Panc1 (cell line): ENCODE measurements around the gene DNER. TPM values are rescaled to one million over a fixed set of nuclear protein-coding genes. Genes with fewer than 3 reads are reported as not detected.

Experiments
- ATAC-seq: fragments of 200-7000 bp; cut with Tn5 transposase; 2 replicates; pipeline ENCODE4 v1.9.1; 2020; ENCODE audit warnings: mild to moderate bottlenecking, moderate library complexity
- BruUV-seq: library from RNA; stranded (reverse); fragments of 400-500 nt; replicated peaks from 2 replicates; lab custom pipeline; 2021; lab: Mats Ljungman, UMichigan
- CTCF ChIA-PET: fragments of 300-600 bp; sonication (Branson Sonifier 250); formaldehyde crosslinking; loops from one replicate; lab custom pipeline; 2022; ENCODE audit warnings: antibody characterized with exemption; lab: Charles Lee
- POLR2A ChIA-PET: fragments of 300-600 bp; sonication (Branson Sonifier 250); formaldehyde crosslinking; loops from one replicate; lab custom pipeline; 2022; ENCODE audit warnings: antibody characterized with exemption; lab: Charles Lee
- DNase-seq: peaks from one replicate; pipeline ENCODE4 v3.0.0-alpha.2; 2010; ENCODE audit warnings: low read depth, low spot score
- H3K27ac ChIP-seq: 2 replicates; pipeline ENCODE4 v1.5.1; 2011; ENCODE audit warnings: mild to moderate bottlenecking, low read length, inconsistent platforms
- H3K27me3 ChIP-seq: fragments of 200-500 bp; sonication (Bioruptor generic); 2 replicates; pipeline ENCODE4 v1.6.0; 2014; ENCODE audit warnings: low read length, inconsistent platforms; ENCODE audit not compliant: control insufficient read depth, insufficient read depth
- H3K36me3 ChIP-seq: fragments of 200-500 bp; sonication (Bioruptor generic); 2 replicates; pipeline ENCODE4 v1.5.1; 2014; ENCODE audit warnings: inconsistent platforms, mild to moderate bottlenecking, low read length, moderate library complexity; ENCODE audit not compliant: control insufficient read depth, insufficient read depth
- H3K4me1 ChIP-seq: 2 replicates; pipeline ENCODE4 v1.5.1; 2011; ENCODE audit warnings: inconsistent platforms, mild to moderate bottlenecking, low read length, moderate library complexity; ENCODE audit not compliant: control insufficient read depth, insufficient read depth
- H3K4me3 ChIP-seq, 2 experiments: 2 replicates each; pipeline ENCODE4 v1.5.1; 2011 to 2012; ENCODE audit warnings: low read depth in 2 of 2, low read length in 2 of 2, mild to moderate bottlenecking in 2 of 2, inconsistent platforms in 1 of 2, moderate library complexity in 1 of 2
- H3K9me3 ChIP-seq: fragments of 200-500 bp; sonication (Bioruptor generic); 2 replicates; pipeline ENCODE4 v1.5.1; 2014; ENCODE audit warnings: low read depth, mild to moderate bottlenecking, inconsistent platforms, low read length, moderate library complexity; ENCODE audit not compliant: control insufficient read depth, insufficient read depth
- POLR2AphosphoS5 ChIP-seq: IDR thresholded peaks from 2 replicates; pipeline ENCODE4 v1.6.1; 2012; ENCODE audit warnings: mild to moderate bottlenecking, low read depth, low read length, moderate library complexity
- SIN3A ChIP-seq: IDR thresholded peaks from 2 replicates; pipeline ENCODE4 v1.6.1; 2012; ENCODE audit warnings: low read depth, mild to moderate bottlenecking, low read length, moderate library complexity, borderline replicate concordance; ENCODE audit not compliant: insufficient read depth
- TCF7L2 ChIP-seq: IDR thresholded peaks from 2 replicates; pipeline ENCODE4 v1.6.1; 2011; ENCODE audit warnings: mild to moderate bottlenecking, low read depth, low read length, inconsistent platforms
- in situ Hi-C: cut with HindIII; loops from 2 replicates; pipeline ENCODE4 v1.10.0; 2016; ENCODE audit warnings: low sequenced_read_pairs, low pct_unique_long_range_greater_than_20kb
- intact Hi-C: fragments of 100-400 bp; cut with micrococcal nuclease; formaldehyde crosslinking; loops from one replicate; pipeline ENCODE4 v1.10.0; 2022; ENCODE audit not compliant: unreplicated experiment
- total RNA-seq: library from RNA; stranded (reverse); gene quantifications from one replicate; pipeline ENCODE4 v1.2.1, GENCODE V29; 2021; ENCODE audit not compliant: unreplicated experiment
- TF ChIP-seq, protein P1 (sequence below), 2 experiments: IDR thresholded peaks; 2 replicates each; pipeline ENCODE4 v1.6.1; 2011 to 2012; ENCODE audit warnings: low read depth in 2 of 2, control low read depth in 1 of 2, low read length in 1 of 2, mild to moderate bottlenecking in 1 of 2, moderate library complexity in 1 of 2; ENCODE audit not compliant: insufficient read depth in 1 of 2
- TF ChIP-seq, protein P2 (sequence below): fragments of 450-650 bp; IDR thresholded peaks from 2 replicates; pipeline ENCODE4 v1.5.1; 2017; ENCODE audit warnings: mild to moderate bottlenecking

The DNER gene
- total RNA-seq, 1 experiment from 2014 or later, result 0.31 TPM

DNA sequence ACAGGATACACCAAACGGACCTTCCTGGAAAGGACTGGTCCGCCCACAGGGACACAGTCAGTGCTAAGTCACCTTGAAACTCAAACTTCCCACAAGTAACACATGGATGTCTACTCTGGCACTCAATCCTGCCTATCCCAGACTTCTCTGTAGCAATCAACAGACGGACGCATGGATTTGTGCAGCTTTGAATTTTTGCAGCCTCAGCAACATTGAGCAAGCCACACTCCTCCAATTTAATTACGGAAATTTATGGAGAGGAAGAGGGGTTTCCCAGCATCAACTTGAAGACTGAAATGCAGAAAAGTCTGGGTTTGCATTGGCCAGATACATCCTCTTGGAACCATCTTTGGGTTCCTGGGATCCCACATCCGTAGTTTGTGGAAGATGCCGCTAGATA is 26.2 kb downstream of the DNER start:
- 0 out of 2 replicates have a peak, but pooled peaks cover 2% of the 10 kb centered on the region for H3K27me3 ChIP-seq
- no peak overlapping the region for H3K4me3 ChIP-seq
- no peaks in the 10 kb centered on the region for H3K36me3 ChIP-seq
- H3K27ac ChIP-seq, result no peak overlapping the region
- intact Hi-C loops (no loop called here), in situ Hi-C loops (no loop called here)
- DNase-seq (no peak), ATAC-seq (no peak)
- TF ChIP-seq, protein P1, sequence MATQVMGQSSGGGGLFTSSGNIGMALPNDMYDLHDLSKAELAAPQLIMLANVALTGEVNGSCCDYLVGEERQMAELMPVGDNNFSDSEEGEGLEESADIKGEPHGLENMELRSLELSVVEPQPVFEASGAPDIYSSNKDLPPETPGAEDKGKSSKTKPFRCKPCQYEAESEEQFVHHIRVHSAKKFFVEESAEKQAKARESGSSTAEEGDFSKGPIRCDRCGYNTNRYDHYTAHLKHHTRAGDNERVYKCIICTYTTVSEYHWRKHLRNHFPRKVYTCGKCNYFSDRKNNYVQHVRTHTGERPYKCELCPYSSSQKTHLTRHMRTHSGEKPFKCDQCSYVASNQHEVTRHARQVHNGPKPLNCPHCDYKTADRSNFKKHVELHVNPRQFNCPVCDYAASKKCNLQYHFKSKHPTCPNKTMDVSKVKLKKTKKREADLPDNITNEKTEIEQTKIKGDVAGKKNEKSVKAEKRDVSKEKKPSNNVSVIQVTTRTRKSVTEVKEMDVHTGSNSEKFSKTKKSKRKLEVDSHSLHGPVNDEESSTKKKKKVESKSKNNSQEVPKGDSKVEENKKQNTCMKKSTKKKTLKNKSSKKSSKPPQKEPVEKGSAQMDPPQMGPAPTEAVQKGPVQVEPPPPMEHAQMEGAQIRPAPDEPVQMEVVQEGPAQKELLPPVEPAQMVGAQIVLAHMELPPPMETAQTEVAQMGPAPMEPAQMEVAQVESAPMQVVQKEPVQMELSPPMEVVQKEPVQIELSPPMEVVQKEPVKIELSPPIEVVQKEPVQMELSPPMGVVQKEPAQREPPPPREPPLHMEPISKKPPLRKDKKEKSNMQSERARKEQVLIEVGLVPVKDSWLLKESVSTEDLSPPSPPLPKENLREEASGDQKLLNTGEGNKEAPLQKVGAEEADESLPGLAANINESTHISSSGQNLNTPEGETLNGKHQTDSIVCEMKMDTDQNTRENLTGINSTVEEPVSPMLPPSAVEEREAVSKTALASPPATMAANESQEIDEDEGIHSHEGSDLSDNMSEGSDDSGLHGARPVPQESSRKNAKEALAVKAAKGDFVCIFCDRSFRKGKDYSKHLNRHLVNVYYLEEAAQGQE (IDR thresholded peaks at IDR 0.05; ENCODE audit: insufficient read depth in 1 of 2, low read depth in 2 of 2, low read length in 1 of 2), result no peak
- TF ChIP-seq SIN3A (no peak), TCF7L2 (no peak), POLR2AphosphoS5 (no peak)
- TF ChIP-seq, protein P2, sequence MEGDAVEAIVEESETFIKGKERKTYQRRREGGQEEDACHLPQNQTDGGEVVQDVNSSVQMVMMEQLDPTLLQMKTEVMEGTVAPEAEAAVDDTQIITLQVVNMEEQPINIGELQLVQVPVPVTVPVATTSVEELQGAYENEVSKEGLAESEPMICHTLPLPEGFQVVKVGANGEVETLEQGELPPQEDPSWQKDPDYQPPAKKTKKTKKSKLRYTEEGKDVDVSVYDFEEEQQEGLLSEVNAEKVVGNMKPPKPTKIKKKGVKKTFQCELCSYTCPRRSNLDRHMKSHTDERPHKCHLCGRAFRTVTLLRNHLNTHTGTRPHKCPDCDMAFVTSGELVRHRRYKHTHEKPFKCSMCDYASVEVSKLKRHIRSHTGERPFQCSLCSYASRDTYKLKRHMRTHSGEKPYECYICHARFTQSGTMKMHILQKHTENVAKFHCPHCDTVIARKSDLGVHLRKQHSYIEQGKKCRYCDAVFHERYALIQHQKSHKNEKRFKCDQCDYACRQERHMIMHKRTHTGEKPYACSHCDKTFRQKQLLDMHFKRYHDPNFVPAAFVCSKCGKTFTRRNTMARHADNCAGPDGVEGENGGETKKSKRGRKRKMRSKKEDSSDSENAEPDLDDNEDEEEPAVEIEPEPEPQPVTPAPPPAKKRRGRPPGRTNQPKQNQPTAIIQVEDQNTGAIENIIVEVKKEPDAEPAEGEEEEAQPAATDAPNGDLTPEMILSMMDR, result no peak
- no TSS peak for BruUV-seq
- no peaks in the 10 kb centered on the region for H3K9me3 ChIP-seq
- H3K4me1 ChIP-seq, result no peaks in the 10 kb centered on the region
- ChIA-PET POLR2A (no interaction called here), CTCF (no interaction called here)

DNA sequence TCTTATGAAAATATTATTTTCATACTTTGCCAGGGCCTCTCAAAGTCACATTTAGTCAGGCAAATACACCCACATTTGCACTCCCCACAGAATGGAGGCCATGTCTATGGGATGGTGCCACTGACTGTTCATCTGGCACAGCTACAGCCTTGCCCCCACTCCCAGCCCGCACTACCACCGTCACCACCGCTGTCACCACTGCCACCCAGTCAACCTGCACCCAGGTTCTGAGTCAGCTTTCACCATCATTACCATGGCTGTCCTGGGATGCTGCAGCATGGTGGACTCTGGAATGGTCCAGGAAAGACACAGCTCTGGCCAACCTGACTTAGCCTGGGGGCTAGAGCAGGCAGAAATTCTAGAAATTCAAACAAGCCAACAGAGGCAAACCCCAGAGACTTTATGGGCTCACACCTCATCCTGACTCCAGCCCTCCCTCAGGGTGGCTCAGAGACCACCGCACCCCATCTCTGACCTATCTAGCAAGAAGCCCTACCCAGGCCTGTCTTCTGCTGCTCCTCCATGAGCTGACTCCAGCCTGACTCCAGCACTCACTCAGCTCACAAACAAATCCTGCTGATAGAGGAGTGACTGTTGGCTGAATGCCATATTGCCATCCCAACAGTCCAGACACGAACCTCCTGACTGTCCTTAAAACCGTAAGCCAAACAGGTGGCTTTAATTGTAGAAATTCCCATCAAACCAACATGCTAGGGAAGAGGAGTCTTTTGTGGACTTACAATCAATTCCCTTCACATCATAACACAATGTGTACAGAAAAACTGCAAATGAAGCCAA is 28.0 kb downstream of the DNER start:
- no peak for DNase-seq
- H3K4me1 ChIP-seq, result no peaks in the 10 kb centered on the region
- TF ChIP-seq SIN3A (no peak), TCF7L2 (no peak), POLR2AphosphoS5 (no peak)
- TF ChIP-seq, protein P2, result no peak
- TF ChIP-seq, protein P1 (IDR thresholded peaks at IDR 0.05; ENCODE audit: insufficient read depth in 1 of 2, low read depth in 2 of 2, low read length in 1 of 2), result no peak
- no peaks in the 10 kb centered on the region for H3K9me3 ChIP-seq
- H3K27ac ChIP-seq, result no peak overlapping the region
- no peak overlapping the region for H3K4me3 ChIP-seq
- no peak for ATAC-seq
- ChIA-PET POLR2A (no interaction called here), CTCF (interaction anchor here (0.6 kb wide), 1 partner anchor 14 kb away, joined by 4 read pairs; no protein-coding TSS in a partner anchor)
- H3K36me3 ChIP-seq, result no peaks in the 10 kb centered on the region
- BruUV-seq, result no TSS peak
- in situ Hi-C loops, result no loop called here
- intact Hi-C loops, result no loop called here
- H3K27me3 ChIP-seq, result peaks cover 3% of the 10 kb centered on the region; the same call in 1 of the 2 replicates
